SKM-1 (cell line): ENCODE data around the gene C11orf97.
"Not testable (repeated sequence)": the region's sequence is repeated elsewhere in the genome, so short reads cannot be mapped to it uniquely, and the experiment has no call there.

Source experiments
- DNase-seq: peaks from one replicate; lab custom pipeline; 2025; ENCODE audit not compliant: unreplicated experiment; lab: John Stamatoyannopoulos, UW

The C11orf97 gene

GRCh38 chr11:94511932-94512781, at the start of gene C11orf97:
C11orf97 (plus strand) TSS chr11:94512461; CDS start chr11:94512529, 68 bp downstream.
- DNase-seq = no peak

GRCh38 chr11:94469416-94469815, 42.8 kb upstream of the C11orf97 start:
- DNase-seq = no peak

- peak; percentile 56 for DNase-seq
These were observed 39.1 kb upstream of the C11orf97 start for GRCh38 chr11:94472916-94473799.

- DNase-seq = no peak
These were observed 34.6 kb upstream of the C11orf97 start for GRCh38 chr11:94477624-94478023.

- DNase-seq = no peak
These were observed 30.9 kb upstream of the C11orf97 start for GRCh38 chr11:94481342-94481741.

- DNase-seq = no peak
These were observed 26.2 kb upstream of the C11orf97 start for GRCh38 chr11:94486068-94486467.

GRCh38 chr11:94493281-94494125, 18.8 kb upstream of the C11orf97 start, which contains the start of the genes ANKRD49 and MRE11:
ANKRD49 (plus strand) TSS chr11:94493984; CDS start chr11:94496694, 2,710 bp downstream.
MRE11 (minus strand) TSS chr11:94493844; CDS start chr11:94492801, 1,043 bp downstream.
- DNase-seq = peak; percentile 97

- DNase-seq = no peak
These were observed 18.1 kb upstream of the C11orf97 start for GRCh38 chr11:94494126-94494680.

GRCh38 chr11:94500181-94500580, 12.1 kb upstream of the C11orf97 start:
- no peak for DNase-seq

GRCh38 chr11:94501522-94501921, 10.7 kb upstream of the C11orf97 start:
- DNase-seq = no peak

GRCh38 chr11:94504689-94505293, 7.5 kb upstream of the C11orf97 start:
- peak; percentile 34 for DNase-seq

GRCh38 chr11:94506513-94506912, 5.7 kb upstream of the C11orf97 start:
- not testable (repeated sequence) for DNase-seq

GRCh38 chr11:94507485-94507884, 4.8 kb upstream of the C11orf97 start:
- no peak for DNase-seq

GRCh38 chr11:94513091-94513490, 830 bp downstream of the C11orf97 start:
- no peak for DNase-seq

GRCh38 chr11:94515398-94515797, 3.1 kb downstream of the C11orf97 start:
- DNase-seq = no peak

GRCh38 chr11:94516725-94517124, 4.5 kb downstream of the C11orf97 start:
- DNase-seq = no peak

GRCh38 chr11:94518300-94518699, 6.0 kb downstream of the C11orf97 start:
- no peak for DNase-seq

GRCh38 chr11:94519478-94520084, 7.3 kb downstream of the C11orf97 start:
- DNase-seq = peak; percentile 34

- DNase-seq = no peak
These were observed 9.4 kb downstream of the C11orf97 start for GRCh38 chr11:94521684-94522083.

GRCh38 chr11:94524341-94524740, 12.1 kb downstream of the C11orf97 start:
- no peak for DNase-seq
